Effector memory CD8-positive, alpha-beta T cell (primary cell): Measurements from ENCODE around the gene GAD2.
"Not testable (repeated sequence)": the region's sequence is repeated elsewhere in the genome, so short reads cannot be mapped to it uniquely, and the experiment has no call there.

ENCODE experiments used
- ATAC-seq: fragments of 150-1000 bp; cut with Tn5 transposase; replicated peaks from 2 replicates; pipeline ENCODE4 v1.10.0; 2021; ENCODE audit warnings: mild to moderate bottlenecking, moderate library complexity
- DNase-seq, 3 experiments: peaks; one replicate each; pipeline ENCODE4 v3.0.0; 2021
- H3K27ac Mint-ChIP-seq, 2 donors: one replicate each; pipeline ENCODE4 v1.8.0; 2022; ENCODE audit warnings: mild to moderate bottlenecking in 2 of 2, mixed read lengths in 2 of 2, moderate library complexity in 2 of 2
- H3K27me3 Mint-ChIP-seq, 2 donors: one replicate each; pipeline ENCODE4 v1.8.0; 2022; ENCODE audit warnings: mixed read lengths in 2 of 2
- H3K36me3 Mint-ChIP-seq: one replicate; pipeline ENCODE4 v1.8.0; 2022; ENCODE audit warnings: mild to moderate bottlenecking, moderate library complexity, mixed read lengths; ENCODE audit not compliant: insufficient read depth
- H3K4me1 Mint-ChIP-seq, 2 donors: one replicate each; pipeline ENCODE4 v1.8.0; 2022; ENCODE audit warnings: low read depth in 2 of 2, mixed read lengths in 2 of 2
- H3K4me3 Mint-ChIP-seq, 2 donors: one replicate each; pipeline ENCODE4 v1.8.0; 2022; ENCODE audit warnings: mild to moderate bottlenecking in 2 of 2, mixed read lengths in 2 of 2, moderate library complexity in 2 of 2
- H3K9me3 Mint-ChIP-seq, 2 donors: one replicate each; pipeline ENCODE4 v1.8.0; 2022; ENCODE audit warnings: mixed read lengths in 2 of 2

The GAD2 gene

GRCh38 chr10:26341701-26342100 is 125.1 kb downstream of the GAD2 start:
- Mint-ChIP-seq H3K9me3 (no peaks in the 10 kb centered on the region), H3K4me1 (peaks cover 0 to 4% of the 10 kb centered on the region in 2 donors), H3K36me3 (no peaks in the 10 kb centered on the region), H3K4me3 (no peak overlapping the region), H3K27me3 (peaks cover 0 to 7% of the 10 kb centered on the region in 2 donors), H3K27ac (no peak overlapping the region)
- no peak for ATAC-seq
- DNase-seq: no peak

- H3K27me3 Mint-ChIP-seq: peaks cover 12 to 27% of the 10 kb centered on the region in 2 donors
- not testable (repeated sequence) for H3K4me1 Mint-ChIP-seq, H3K36me3 Mint-ChIP-seq, H3K27ac Mint-ChIP-seq, ATAC-seq, H3K4me3 Mint-ChIP-seq, DNase-seq, H3K9me3 Mint-ChIP-seq
These were observed 132.3 kb downstream of the GAD2 start for GRCh38 chr10:26348821-26349417.
